WTC11 (cell line): ENCODE results near the gene HDAC3.

Experiments used
- AR ChIP-seq: fragments of 250-450 bp; sonication (Bioruptor Pico); IDR thresholded peaks from 2 replicates; pipeline ENCODE4 v1.9.0; 2021; ENCODE audit warnings: mild to moderate bottlenecking
- ELF4 ChIP-seq: sonication (generic); formaldehyde crosslinking; IDR thresholded peaks from 2 replicates; pipeline ENCODE4 v1.8.1; 2022; ENCODE audit warnings: low read depth, mild to moderate bottlenecking, moderate library complexity, missing genetic modification reagents
- JUN ChIP-seq: sonication (generic); formaldehyde crosslinking; IDR thresholded peaks from 2 replicates; pipeline ENCODE4 v1.8.0; 2023; ENCODE audit warnings: mild to moderate bottlenecking, missing genetic modification reagents
- NFYB ChIP-seq: sonication (generic); formaldehyde crosslinking; conservative IDR thresholded peaks from 2 replicates; pipeline ENCODE4 v1.8.0; 2022; ENCODE audit warnings: low read depth, missing genetic modification reagents
- TF ChIP-seq, protein P1 (sequence below): fragments of 200-600 bp; IDR thresholded peaks from 2 replicates; pipeline ENCODE4 v1.8.0; 2022; ENCODE audit warnings: antibody characterized with exemption

GRCh38 chr5:141617682-141618029, 19.0 kb downstream of the HDAC3 start:
- TF ChIP-seq, protein P1, sequence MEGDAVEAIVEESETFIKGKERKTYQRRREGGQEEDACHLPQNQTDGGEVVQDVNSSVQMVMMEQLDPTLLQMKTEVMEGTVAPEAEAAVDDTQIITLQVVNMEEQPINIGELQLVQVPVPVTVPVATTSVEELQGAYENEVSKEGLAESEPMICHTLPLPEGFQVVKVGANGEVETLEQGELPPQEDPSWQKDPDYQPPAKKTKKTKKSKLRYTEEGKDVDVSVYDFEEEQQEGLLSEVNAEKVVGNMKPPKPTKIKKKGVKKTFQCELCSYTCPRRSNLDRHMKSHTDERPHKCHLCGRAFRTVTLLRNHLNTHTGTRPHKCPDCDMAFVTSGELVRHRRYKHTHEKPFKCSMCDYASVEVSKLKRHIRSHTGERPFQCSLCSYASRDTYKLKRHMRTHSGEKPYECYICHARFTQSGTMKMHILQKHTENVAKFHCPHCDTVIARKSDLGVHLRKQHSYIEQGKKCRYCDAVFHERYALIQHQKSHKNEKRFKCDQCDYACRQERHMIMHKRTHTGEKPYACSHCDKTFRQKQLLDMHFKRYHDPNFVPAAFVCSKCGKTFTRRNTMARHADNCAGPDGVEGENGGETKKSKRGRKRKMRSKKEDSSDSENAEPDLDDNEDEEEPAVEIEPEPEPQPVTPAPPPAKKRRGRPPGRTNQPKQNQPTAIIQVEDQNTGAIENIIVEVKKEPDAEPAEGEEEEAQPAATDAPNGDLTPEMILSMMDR, result no peak
- TF ChIP-seq ELF4 (CRISPR knock-in tag) (no peak), NFYB (no peak), JUN (CRISPR knock-in tag) (no peak), AR (no peak)
